ENCODE data around the gene SEPTIN3.
"Not testable (repeated sequence)": the region's sequence is repeated elsewhere in the genome, so short reads cannot be mapped to it uniquely, and the experiment has no call there.

The SEPTIN3 gene

GRCh38 chr22:41943661-41944209 lies 25.5 kb upstream of the SEPTIN3 start:
- no peak for DNase-seq

- DNase-seq = peak; percentile 96
Observed at GRCh38 chr22:41946629-41947423, 22.4 kb upstream of the SEPTIN3 start, which contains the start of gene CENPM. CENPM (minus strand) TSS chr22:41947152; CDS start chr22:41947076, 76 bp downstream.

- DNase-seq = no peak
Observed at GRCh38 chr22:41947424-41948080, 21.7 kb upstream of the SEPTIN3 start.

- no peak for DNase-seq
Observed at GRCh38 chr22:41948142-41948541, 21.1 kb upstream of the SEPTIN3 start.

- not testable (repeated sequence) for DNase-seq
Observed at GRCh38 chr22:41948928-41949296, 20.3 kb upstream of the SEPTIN3 start.

GRCh38 chr22:41949297-41949965 lies 19.8 kb upstream of the SEPTIN3 start:
- DNase-seq = no peak

GRCh38 chr22:41951898-41952474 lies 17.3 kb upstream of the SEPTIN3 start, which contains the start of gene SMIM45:
SMIM45 (plus strand) TSS chr22:41952150.
- no peak for DNase-seq

GRCh38 chr22:41952713-41953112 lies 16.5 kb upstream of the SEPTIN3 start:
- DNase-seq = no peak

GRCh38 chr22:41957941-41958556 lies 11.2 kb upstream of the SEPTIN3 start:
- DNase-seq = no peak

- no peak for DNase-seq
Observed at GRCh38 chr22:41963453-41964111, 5.7 kb upstream of the SEPTIN3 start.

- no peak for DNase-seq
Observed at GRCh38 chr22:41964112-41964491, 5.1 kb upstream of the SEPTIN3 start.

GRCh38 chr22:41966225-41966606 lies 3.0 kb upstream of the SEPTIN3 start:
- DNase-seq = no peak

- peak; percentile 5 for DNase-seq
Observed at GRCh38 chr22:41966607-41967240, 2.5 kb upstream of the SEPTIN3 start.

- peak; percentile 27 for DNase-seq
Observed at GRCh38 chr22:41968601-41969000, 642 bp upstream of the SEPTIN3 start.

GRCh38 chr22:41970601-41971000 lies 1.4 kb downstream of the SEPTIN3 start:
- DNase-seq = no peak

- no peak for DNase-seq
Observed at GRCh38 chr22:41971431-41971830, 2.2 kb downstream of the SEPTIN3 start.

- DNase-seq = no peak
Observed at GRCh38 chr22:41974691-41975290, 5.5 kb downstream of the SEPTIN3 start.

GRCh38 chr22:41975299-41976069 lies 6.2 kb downstream of the SEPTIN3 start:
- DNase-seq = no peak

GRCh38 chr22:41976070-41976901 lies 7.0 kb downstream of the SEPTIN3 start:
- DNase-seq = peak; percentile 35
